K562 (cell line): ENCODE results near the gene AP3M1. TPM values are rescaled to one million over a fixed set of nuclear protein-coding genes. Genes with fewer than 3 reads are reported as not detected.

Source experiments
- CBX8 ChIP-seq: fragments of 200-600 bp; sonication (generic); IDR thresholded peaks from 2 replicates; pipeline ENCODE4 v1.6.1; 2012; ENCODE audit warnings: borderline replicate concordance, mixed run types, low read depth, mild to moderate bottlenecking, moderate library complexity, mixed read lengths, low read length, control low read depth, inconsistent platforms; ENCODE audit not compliant: poor library complexity, severe bottlenecking; ENCODE audit errors: extremely low read depth
- DNMT1 ChIP-seq: fragments of 450-650 bp; IDR thresholded peaks from 2 replicates; pipeline ENCODE4 v1.6.1; 2016; ENCODE audit warnings: antibody characterized with exemption, mild to moderate bottlenecking
- FOXK2 ChIP-seq, 2 experiments: fragments of 450-650 bp; IDR thresholded peaks in 1 of 2; conservative IDR thresholded peaks in 1 of 2; 2 replicates each; pipeline ENCODE4 v1.6.1; 2016; ENCODE audit warnings: low read depth in 2 of 2, mild to moderate bottlenecking in 1 of 2
- GABPA ChIP-seq: fragments of 200-800 bp; sonication (Bioruptor generic); conservative IDR thresholded peaks from 2 replicates; pipeline ENCODE4 v1.6.1; 2016; ENCODE audit warnings: low read depth, missing genetic modification characterization, missing compliant biosample characterization
- HMG20B ChIP-seq: fragments of 250-450 bp; sonication (Bioruptor Pico); IDR thresholded peaks from 2 replicates; pipeline ENCODE4 v1.5.0; 2021; ENCODE audit warnings: mild to moderate bottlenecking
- IRF2 ChIP-seq: sonication (generic); formaldehyde crosslinking; IDR thresholded peaks from 2 replicates; pipeline ENCODE4 v1.8.1; 2022; ENCODE audit warnings: mild to moderate bottlenecking, missing genetic modification reagents
- KLF1 ChIP-seq: fragments of 450-650 bp; IDR thresholded peaks from 2 replicates; pipeline ENCODE4 v1.6.1; 2016; ENCODE audit warnings: missing genetic modification characterization, missing compliant biosample characterization
- MAFF ChIP-seq: IDR thresholded peaks from 2 replicates; pipeline ENCODE4 v1.6.1; 2012; ENCODE audit warnings: low read length, improper control_type of control experiment
- MAX ChIP-seq: sonication (generic); formaldehyde crosslinking; IDR thresholded peaks from 2 replicates; pipeline ENCODE4 v1.9.0; 2022; ENCODE audit warnings: mild to moderate bottlenecking, missing genetic modification reagents
- MLLT1 ChIP-seq, 2 experiments: fragments of 450-650 bp; IDR thresholded peaks; 2 replicates each; pipeline ENCODE4 v1.6.1; 2016
- RB1 ChIP-seq: fragments of 450-650 bp; IDR thresholded peaks from 2 replicates; pipeline ENCODE4 v1.6.1; 2017; ENCODE audit warnings: low read depth, mild to moderate bottlenecking
- SIRT6 ChIP-seq: IDR thresholded peaks from one replicate; pipeline ENCODE4 v1.6.1; 2012; ENCODE audit warnings: low read depth, mild to moderate bottlenecking, control low read depth, inconsistent platforms, low read length, moderate library complexity
- SMAD4 ChIP-seq: fragments of 250-450 bp; sonication (Bioruptor Pico); conservative IDR thresholded peaks from 2 replicates; pipeline ENCODE4 v1.8.0; 2021; ENCODE audit warnings: inconsistent platforms, mild to moderate bottlenecking, moderate library complexity
- SPI1 ChIP-seq: IDR thresholded peaks from 2 replicates; pipeline ENCODE4 v1.6.1; 2011; ENCODE audit warnings: low read depth, low read length, control low read depth, borderline replicate concordance
- TCF3 ChIP-seq: sonication (generic); formaldehyde crosslinking; IDR thresholded peaks from 2 replicates; pipeline ENCODE4 v1.4.0; 2020; ENCODE audit warnings: mild to moderate bottlenecking, missing genetic modification reagents
- ZFP1 ChIP-seq: fragments of 450-650 bp; formaldehyde crosslinking; IDR thresholded peaks from 2 replicates; pipeline ENCODE4 v1.4.0; 2020; ENCODE audit warnings: mild to moderate bottlenecking, mixed read lengths
- ZNF134 ChIP-seq: fragments of 250-450 bp; sonication (Bioruptor Pico); conservative IDR thresholded peaks from 2 replicates; pipeline ENCODE4 v1.4.0; 2020
- ZNF146 ChIP-seq: IDR thresholded peaks from one replicate; pipeline ENCODE4 v1.6.1; 2018; ENCODE audit warnings: missing compliant biosample characterization; ENCODE audit not compliant: unreplicated experiment
- ZNF232 ChIP-seq: sonication (generic); formaldehyde crosslinking; IDR thresholded peaks from 2 replicates; pipeline ENCODE4 v1.8.0; 2022; ENCODE audit warnings: mild to moderate bottlenecking, missing genetic modification reagents
- ZNF707 ChIP-seq: fragments of 250-450 bp; sonication (Bioruptor Pico); conservative IDR thresholded peaks from 2 replicates; pipeline ENCODE4 v1.8.0; 2022; ENCODE audit warnings: inconsistent platforms, mild to moderate bottlenecking, moderate library complexity
- ZNF830 ChIP-seq: fragments of 250-450 bp; sonication (Bioruptor Pico); IDR thresholded peaks from 2 replicates; pipeline ENCODE4 v1.5.0; 2021; ENCODE audit warnings: mild to moderate bottlenecking
- polyA plus RNA-seq, 8 experiments: library from polyadenylated mRNA; depleted of rRNA in 4 of 8; stranded (reverse) in 5 of 8; unstranded in 3 of 8; fragments of >200 nt; fragmentation: Nextera tagmentation in 2 of 8; fragmentation: Illumina TruSeq in 1 of 8; extraction: Ambion mirVana in 2 of 8; extraction: Trizol in 1 of 8; gene quantifications; 2 replicates each; pipeline versions ENCODE4 v1.2.1 to v1.2.3, GENCODE V29; 2011 to 2014; ENCODE audit warnings: inconsistent platforms in 1 of 8, missing spikeins in 1 of 8
- total RNA-seq, 7 experiments: library from RNA; depleted of rRNA in 6 of 7; stranded (reverse); fragments of >200 nt in 6 of 7; fragmentation: Illumina TruSeq in 2 of 7; extraction: Trizol in 2 of 7; gene quantifications; 2 replicates each; pipeline versions ENCODE4 v1.2.1 to v1.2.3, GENCODE V29; 2011 to 2021; ENCODE audit warnings: low replicate concordance in 1 of 7
- TF ChIP-seq, protein P1 (sequence below): fragments of 450-650 bp; formaldehyde crosslinking; conservative IDR thresholded peaks from 2 replicates; pipeline ENCODE4 v1.4.0; 2022; ENCODE audit warnings: mild to moderate bottlenecking, missing genetic modification characterization
- TF ChIP-seq, protein P2 (sequence below), 2 experiments: fragments of 450-650 bp in 1 of 2; sonication (generic) in 1 of 2; formaldehyde crosslinking in 1 of 2; IDR thresholded peaks in 1 of 2; conservative IDR thresholded peaks in 1 of 2; 2 replicates each; pipeline versions ENCODE4 v1.6.1 to v1.8.1; 2016 to 2023; ENCODE audit warnings: mild to moderate bottlenecking in 2 of 2, moderate library complexity in 2 of 2, inconsistent platforms in 1 of 2, missing genetic modification reagents in 1 of 2

The AP3M1 gene
- total and polyA plus RNA-seq, 9 of the 15 experiments (the other 6 are each of a cell fraction or from before 2014, with no cell fraction given): 44.3 to 135 (median 67.6) TPM

DNA sequence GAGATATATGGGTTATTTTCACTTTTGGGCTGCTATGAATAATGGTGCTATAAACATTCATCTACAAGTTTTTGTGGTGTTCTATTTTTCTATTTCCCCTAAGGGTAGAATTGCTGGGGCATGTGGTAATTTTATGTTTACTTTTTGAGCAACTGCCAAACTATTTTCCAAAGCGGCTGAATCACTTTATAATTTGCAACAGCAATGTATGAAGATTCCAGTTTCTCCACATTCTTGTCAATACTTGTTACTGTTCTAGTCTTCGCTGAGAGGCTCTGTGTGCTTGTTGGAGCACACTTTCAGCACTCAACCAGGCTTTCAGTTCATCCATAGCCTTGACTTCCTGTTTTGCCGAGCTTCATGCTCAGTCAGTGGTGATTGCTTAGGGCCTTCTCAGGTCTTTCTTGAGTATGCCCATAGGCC, 39.4 kb upstream of the AP3M1 start (continued):
- TF ChIP-seq MAFF: no peak
- TF ChIP-seq ZNF232 (CRISPR knock-in tag): no peak
- TF ChIP-seq ZFP1 (CRISPR knock-in tag): no peak
- 0 out of 4 replicates have a peak, but pooled peaks of 1 of the 2 experiments have one; percentile 9 for TF ChIP-seq FOXK2 (conservative IDR thresholded peaks at IDR 0.05 in 1 of 2, IDR thresholded peaks at IDR 0.05 in 1 of 2; ENCODE audit: low read depth in 2 of 2)
- no peak for TF ChIP-seq GABPA (tag)
- no peak for TF ChIP-seq ZNF707 (CRISPR knock-in tag)
- no peak for TF ChIP-seq ZNF830 (CRISPR knock-in tag)
- TF ChIP-seq HMG20B (CRISPR knock-in tag): no peak
- peak; percentile 55; the same call in 1 of the 2 replicates for TF ChIP-seq SMAD4 (CRISPR knock-in tag)
- peak; percentile 98 for TF ChIP-seq SPI1
- TF ChIP-seq DNMT1: no peak
- no peak for TF ChIP-seq MAX (CRISPR knock-in tag)
- TF ChIP-seq, protein P1, sequence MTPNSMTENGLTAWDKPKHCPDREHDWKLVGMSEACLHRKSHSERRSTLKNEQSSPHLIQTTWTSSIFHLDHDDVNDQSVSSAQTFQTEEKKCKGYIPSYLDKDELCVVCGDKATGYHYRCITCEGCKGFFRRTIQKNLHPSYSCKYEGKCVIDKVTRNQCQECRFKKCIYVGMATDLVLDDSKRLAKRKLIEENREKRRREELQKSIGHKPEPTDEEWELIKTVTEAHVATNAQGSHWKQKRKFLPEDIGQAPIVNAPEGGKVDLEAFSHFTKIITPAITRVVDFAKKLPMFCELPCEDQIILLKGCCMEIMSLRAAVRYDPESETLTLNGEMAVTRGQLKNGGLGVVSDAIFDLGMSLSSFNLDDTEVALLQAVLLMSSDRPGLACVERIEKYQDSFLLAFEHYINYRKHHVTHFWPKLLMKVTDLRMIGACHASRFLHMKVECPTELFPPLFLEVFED: no peak
- no peak for TF ChIP-seq KLF1 (tag)
- TF ChIP-seq ZNF134 (CRISPR knock-in tag): no peak
- TF ChIP-seq, protein P2, sequence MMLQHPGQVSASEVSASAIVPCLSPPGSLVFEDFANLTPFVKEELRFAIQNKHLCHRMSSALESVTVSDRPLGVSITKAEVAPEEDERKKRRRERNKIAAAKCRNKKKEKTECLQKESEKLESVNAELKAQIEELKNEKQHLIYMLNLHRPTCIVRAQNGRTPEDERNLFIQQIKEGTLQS (IDR thresholded peaks at IDR 0.05): no peak
- TF ChIP-seq, protein P2 (CRISPR knock-in tag; conservative IDR thresholded peaks at IDR 0.05): peak; percentile 59; the same call in 1 of the 2 replicates
- TF ChIP-seq CBX8: no peak
- TF ChIP-seq MLLT1 (IDR thresholded peaks at IDR 0.05): no peak
- TF ChIP-seq RB1: no peak
- TF ChIP-seq SIRT6: no peak
- no peak for TF ChIP-seq TCF3 (CRISPR knock-in tag)
- no peak for TF ChIP-seq ZNF146 (CRISPR knock-in tag)
- TF ChIP-seq IRF2 (CRISPR knock-in tag): no peak
